ENCODE data around the gene E4F1.

GRCh38 chr16:2238150-2238837 lies 14.9 kb downstream of the E4F1 start:
- TF ChIP-seq CTCF (IDR thresholded peaks at IDR 0.05) = no peak
- TF ChIP-seq ZFX (IDR thresholded peaks at IDR 0.05; ENCODE audit: borderline replicate concordance) = no peak

Data from 22Rv1 (cell line).